ENCODE measurements around the gene ATP1A4.

The ATP1A4 gene

DNA sequence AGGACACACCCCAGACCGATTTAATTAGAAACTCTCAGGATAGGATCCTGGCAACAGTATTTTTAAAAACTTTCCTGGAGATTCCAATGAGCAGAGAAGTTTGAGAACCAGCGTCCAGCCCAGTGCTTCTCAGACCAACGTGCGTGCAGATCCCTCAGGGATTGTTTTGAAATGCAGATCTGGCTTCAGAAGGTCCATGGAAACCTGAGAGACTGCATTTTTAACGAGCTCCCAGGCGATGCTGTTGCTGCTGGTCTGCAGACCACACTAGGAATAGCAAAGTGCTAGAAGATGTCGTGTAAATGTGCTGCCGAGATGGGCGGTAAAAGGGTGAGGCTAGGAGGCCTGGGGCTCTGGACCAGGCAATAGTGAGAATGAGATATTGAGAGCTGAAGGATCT, 20.6 kb downstream of the ATP1A4 start:
- DNase-seq (ENCODE audit: low read depth): no peak

GRCh38 chr1:160177231-160177630, 25.8 kb downstream of the ATP1A4 start:
- DNase-seq (ENCODE audit: low read depth): no peak

- DNase-seq (ENCODE audit: low read depth): no peak
These were observed 26.3 kb downstream of the ATP1A4 start for GRCh38 chr1:160177667-160178066.

- no peak for DNase-seq (ENCODE audit: low read depth)
These were observed 27.3 kb downstream of the ATP1A4 start for GRCh38 chr1:160178731-160179130.

DNA sequence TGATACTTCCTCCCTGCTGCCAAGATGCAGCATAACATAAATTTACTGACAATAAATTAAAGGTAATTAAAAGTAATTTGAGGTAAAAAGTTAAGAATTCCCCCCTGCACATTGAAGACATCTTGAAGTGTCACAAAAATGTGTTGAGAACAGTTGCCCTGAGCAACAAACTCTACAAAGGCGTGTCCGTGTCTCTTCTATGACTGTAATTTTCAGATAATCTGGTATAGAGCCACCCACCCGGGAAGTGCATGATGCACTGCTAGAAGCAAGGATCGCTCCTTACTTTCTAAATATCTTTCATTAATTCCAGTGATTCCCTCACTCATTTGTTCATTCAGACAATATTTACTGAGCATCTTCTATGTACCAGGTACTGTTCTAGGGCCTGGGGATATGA, 27.9 kb downstream of the ATP1A4 start:
- no peak for DNase-seq (ENCODE audit: low read depth)

GRCh38 chr1:160186246-160186645, 34.8 kb downstream of the ATP1A4 start:
- DNase-seq (ENCODE audit: low read depth): no peak

- DNase-seq (ENCODE audit: low read depth): no peak
These were observed 35.3 kb downstream of the ATP1A4 start for GRCh38 chr1:160186729-160187128.

GRCh38 chr1:160187407-160187806, 36.0 kb downstream of the ATP1A4 start:
- no peak for DNase-seq (ENCODE audit: low read depth)

DNA sequence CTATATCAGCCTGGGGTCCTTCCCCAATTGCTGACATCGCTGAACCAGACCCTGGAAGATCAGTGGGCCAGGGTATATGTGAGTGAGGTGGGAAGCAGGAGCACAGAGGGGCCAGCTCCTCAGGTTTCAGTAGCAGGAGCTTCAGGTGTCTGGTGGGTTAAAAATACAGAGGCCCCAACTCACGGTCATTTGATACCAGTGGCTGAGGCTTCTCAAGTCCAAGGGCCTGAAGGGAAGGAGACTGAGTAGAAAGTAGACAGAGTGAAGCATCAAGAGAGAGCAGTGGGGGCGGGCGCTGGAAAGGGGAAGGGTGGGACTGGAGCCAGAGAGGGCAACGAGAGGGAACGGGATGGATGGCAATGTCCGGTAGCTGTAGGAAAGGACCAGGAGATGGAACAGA, 36.9 kb downstream of the ATP1A4 start:
- DNase-seq (ENCODE audit: low read depth): no peak

DNA sequence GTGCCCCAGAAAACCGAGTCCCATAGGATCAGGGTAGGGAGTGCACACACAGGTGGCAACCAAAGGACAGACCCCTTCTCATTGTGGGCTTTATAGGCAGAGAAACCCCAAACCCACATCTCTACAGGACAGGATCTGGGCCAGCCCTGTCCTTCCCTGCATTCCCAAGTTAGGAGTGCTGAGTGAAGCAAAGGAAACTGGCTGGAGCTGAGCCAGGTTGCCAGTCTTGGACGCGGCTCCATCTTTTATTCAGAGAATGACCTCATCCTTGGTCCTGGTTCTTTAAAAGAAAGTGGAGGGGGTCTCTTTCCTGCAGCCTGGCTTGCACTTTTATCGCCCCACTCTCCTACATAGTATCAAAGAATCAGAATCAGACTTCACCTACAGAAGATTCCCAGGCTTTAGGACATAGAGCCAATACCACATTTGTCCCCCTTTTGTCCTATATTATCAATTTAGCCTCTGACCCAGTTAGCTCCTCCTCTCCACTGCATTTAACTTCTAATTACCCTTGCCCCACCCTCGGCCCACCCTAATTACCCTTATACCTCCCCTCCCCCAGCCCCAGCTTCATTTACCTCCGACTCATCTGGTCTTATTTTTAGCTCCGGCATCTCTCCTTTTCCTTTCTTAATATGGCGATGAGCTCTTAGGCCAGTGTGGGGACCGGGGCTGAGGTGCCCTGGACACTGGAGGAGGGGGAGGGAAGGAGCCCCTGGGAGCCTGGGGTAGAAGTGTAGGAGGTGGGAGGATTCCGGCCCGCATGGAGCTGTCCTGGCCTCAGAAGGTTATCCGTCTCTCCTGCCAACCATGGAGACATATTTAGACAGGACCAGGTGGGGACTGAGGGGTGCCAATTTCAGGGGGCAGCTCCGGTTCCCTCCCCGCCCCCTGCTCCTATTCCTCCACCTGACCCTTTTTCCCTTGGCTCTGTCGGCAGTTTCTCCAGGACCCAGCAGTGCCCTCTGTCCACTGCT, 38.5 kb downstream of the ATP1A4 start, which contains the start of gene CASQ1:
Gene CASQ1, plus strand, starts transcription at position 927 of the 977 bp plus-strand sequence. CDS start 177 bp downstream, outside the sequence.
- DNase-seq (ENCODE audit: low read depth): no peak

DNA sequence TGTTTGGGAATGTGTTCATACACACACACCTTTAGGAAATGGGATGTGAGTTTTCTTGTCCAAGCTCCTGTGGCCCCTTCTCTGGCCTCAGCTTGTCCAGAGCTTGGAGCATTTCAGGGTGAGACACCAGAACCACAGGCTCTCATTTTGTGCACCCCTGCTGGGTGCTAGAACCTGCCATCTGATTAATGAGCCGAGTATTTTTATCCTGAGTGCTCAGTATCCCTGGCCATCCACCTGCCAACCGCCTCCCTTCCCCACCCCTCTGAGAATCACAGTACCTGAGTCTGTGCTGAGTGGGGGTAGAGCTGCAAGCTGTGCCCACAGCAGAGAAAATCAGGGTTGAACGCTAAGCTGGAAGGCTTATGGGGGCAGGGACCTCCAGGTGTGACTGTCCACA, 40.4 kb downstream of the ATP1A4 start:
- no peak for DNase-seq (ENCODE audit: low read depth)

DNA sequence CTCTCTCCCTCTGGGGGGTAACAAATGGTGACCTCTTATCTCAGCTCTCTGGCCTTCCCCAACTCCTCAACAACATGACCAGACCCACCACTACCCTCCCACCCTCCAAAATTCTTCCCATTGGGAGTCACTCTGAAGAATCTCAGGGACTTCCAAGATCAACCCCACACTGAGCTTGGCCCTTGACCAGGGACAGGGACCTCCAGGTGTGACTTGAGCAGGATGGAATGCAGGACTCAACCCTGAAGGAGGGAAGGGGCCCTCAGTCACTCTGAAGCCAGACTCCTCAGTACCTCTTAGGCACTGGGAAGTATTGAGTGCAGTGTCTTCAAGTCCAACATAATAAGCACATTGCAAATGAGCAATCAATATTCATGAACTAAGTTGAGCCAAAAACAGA, 40.8 kb downstream of the ATP1A4 start:
- DNase-seq (ENCODE audit: low read depth): no peak

DNA sequence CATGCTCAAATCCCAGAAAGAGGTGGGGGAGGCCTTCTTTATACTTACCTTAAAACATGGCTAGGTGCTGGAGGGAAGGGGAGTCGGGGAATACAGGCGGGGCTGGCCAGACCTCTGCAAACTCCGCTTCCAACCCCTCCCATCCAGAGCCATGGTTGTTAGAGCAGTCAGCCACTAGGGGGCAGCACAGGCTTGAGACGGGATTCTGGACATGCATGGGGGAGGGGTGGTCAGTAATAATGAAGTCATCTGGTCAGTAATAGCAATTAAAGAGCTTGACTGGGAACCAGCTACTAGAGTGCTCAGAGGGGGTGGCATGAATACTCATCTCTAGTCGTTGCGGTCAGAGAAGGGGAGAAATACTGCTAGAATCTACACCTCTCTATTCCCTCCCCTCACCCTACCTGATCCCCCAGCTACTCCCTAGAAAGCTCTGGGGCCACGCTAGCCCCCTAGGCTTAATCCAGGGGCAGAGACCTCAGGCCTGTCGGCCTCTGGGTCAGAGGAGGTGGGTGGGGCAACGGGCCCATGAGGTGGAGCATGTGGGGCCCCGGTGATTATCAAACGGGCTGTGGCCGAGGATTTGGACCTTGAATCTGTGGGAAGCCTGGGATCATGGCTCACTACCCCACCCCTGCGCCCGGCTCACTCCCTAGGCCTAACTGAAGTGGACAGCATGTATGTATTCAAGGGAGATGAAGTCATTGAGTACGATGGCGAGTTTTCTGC, 41.9 kb downstream of the ATP1A4 start:
- peak; percentile 46 for DNase-seq (ENCODE audit: low read depth)

GRCh38 chr1:160193832-160194736, 42.7 kb downstream of the ATP1A4 start:
- DNase-seq (ENCODE audit: low read depth): no peak

DNA sequence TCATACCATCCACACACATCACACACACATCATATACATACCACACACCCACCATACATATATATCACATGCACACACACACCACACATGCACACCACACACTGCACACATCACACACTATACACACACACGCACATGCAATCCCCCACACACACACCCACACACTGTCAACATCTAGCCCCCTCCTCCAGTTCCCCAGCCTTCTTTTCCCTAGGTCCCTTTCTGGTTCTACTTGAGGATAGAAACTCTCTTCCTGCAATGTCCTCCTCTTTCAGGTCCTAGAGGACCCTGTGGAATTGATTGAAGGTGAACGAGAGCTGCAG, 43.3 kb downstream of the ATP1A4 start:
- DNase-seq (ENCODE audit: low read depth): no peak

DNA sequence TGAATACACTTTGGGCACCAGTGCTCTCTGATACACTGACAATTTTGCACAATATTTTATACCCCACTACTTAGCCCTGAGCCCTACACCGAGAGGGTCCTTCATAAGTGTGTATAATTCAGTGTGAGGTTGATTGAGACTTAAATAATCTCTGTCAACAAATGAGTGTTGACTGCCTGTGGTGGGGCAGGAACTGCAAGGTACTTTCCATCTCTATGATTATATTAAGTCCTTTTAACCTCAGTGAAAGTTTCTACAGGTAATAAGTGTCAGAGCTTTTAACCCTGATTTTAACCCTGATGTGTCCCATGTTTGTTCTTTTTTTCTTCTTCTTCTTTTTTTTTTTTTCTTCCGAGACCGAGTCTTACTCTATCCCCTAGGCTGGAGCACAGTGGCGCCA, 44.7 kb downstream of the ATP1A4 start:
- DNase-seq (ENCODE audit: low read depth): no peak

GRCh38 chr1:160197231-160197630, 45.8 kb downstream of the ATP1A4 start:
- no peak for DNase-seq (ENCODE audit: low read depth)

- DNase-seq (ENCODE audit: low read depth): no peak
These were observed 49.4 kb downstream of the ATP1A4 start for GRCh38 chr1:160200786-160201185.

DNA sequence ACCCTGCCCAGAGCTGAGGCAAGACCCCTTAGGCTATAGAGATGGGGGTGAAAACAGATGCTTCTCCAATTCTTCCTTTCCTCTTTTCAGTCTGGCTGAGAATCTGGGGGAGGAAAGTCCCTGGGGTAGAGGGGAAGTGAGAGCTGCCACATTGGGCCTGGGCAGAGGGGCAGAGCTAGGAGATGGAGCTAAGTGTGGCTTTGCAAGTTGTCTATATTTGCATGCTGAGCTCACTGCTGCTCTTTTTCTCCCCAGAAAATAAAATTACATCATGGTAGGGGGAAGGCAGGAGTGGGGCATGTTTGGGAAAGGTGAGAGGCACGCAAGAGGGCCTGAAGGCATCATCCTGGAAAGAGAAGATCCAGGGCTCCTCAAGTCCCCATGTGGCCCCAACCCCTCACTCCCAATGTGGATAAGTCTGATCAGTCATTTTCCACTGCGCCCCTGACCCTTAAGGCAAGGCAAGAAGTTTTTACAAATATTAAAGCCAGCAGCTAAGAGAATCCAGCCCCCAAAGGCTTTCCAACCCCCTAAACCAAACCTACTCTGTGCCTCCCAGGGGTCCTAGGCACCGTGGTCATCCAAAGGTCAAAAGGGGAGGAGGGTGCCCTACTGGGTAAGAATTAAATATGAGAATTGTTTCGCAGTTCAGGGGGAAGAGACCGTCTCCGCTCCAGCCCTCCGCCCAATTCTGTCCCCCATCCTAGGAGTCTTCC, 53.3 kb downstream of the ATP1A4 start:
- no peak for DNase-seq (ENCODE audit: low read depth)

- DNase-seq (ENCODE audit: low read depth): peak; percentile 46
These were observed 54.0 kb downstream of the ATP1A4 start, which contains the start of gene PEA15 for GRCh38 chr1:160205242-160206035. Gene PEA15 (plus strand): TSS chr1:160205384. CDS start chr1:160211545, 6,161 bp downstream.

DNA sequence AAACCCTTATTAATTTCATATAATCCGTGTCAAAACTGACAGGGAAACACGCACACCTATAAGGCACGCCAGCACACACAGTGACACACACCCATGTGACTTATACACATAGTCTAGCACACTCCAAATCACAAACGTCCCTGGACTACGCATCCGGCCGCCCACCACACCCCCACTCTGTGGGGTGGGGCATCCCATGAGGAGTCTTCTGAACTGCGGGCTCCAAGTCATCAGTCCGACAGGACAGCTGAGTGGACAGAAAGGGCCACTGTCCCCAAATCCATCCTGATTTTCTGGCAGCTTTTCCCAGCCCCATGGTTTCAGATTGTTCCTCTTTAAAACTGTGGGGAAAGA, 54.6 kb downstream of the ATP1A4 start:
- peak; percentile 40 for DNase-seq (ENCODE audit: low read depth)
